ENCODE measurements around the gene PID1. TPM values are rescaled to one million over a fixed set of nuclear protein-coding genes. Genes with fewer than 3 reads are reported as not detected.

PID1 gene
- polyA plus RNA-seq, 3 donors = 61.8 to 117 (median 62.3) TPM

GRCh38 chr2:229261076-229261475 is 10.0 kb downstream of the PID1 start:
- peak overlapping the region in 2 of 7 donors; percentile 28 to 31 for H3K27ac Mint-ChIP-seq
- TF ChIP-seq CTCF (IDR thresholded peaks at IDR 0.05) = no peak
- Histone ChIP-seq H3K27ac (ENCODE audit: low read depth in 1 of 2, low read length in 2 of 2) (no peak overlapping the region), H4K20me1 (ENCODE audit: insufficient read depth, low read length) (peaks cover 98% of the 10 kb centered on the region), H3K79me2 (ENCODE audit: insufficient read depth, low read length) (peaks cover 6% of the 10 kb centered on the region), H3K36me3 (replicated peaks in 1 of 2; ENCODE audit: control insufficient read depth in 1 of 2, insufficient read depth in 2 of 2, low read length in 2 of 2) (peaks cover 5 to 54% of the 10 kb centered on the region in 2 donors), H3K4me3 (replicated peaks in 1 of 3; ENCODE audit: low read depth in 2 of 3, low read length in 3 of 3) (no peak overlapping the region), H3K27me3 (ENCODE audit: control insufficient read depth in 2 of 2, insufficient read depth in 2 of 2, low read length in 2 of 2) (no peaks in the 10 kb centered on the region), H3K4me2 (replicated peaks; ENCODE audit: extremely low read depth, low read length, poor library complexity, severe bottlenecking) (no peak overlapping the region), H3K9ac (ENCODE audit: insufficient read depth, low read length, poor library complexity, severe bottlenecking) (no peak overlapping the region), H2AFZ (ENCODE audit: insufficient read depth, low read depth, low read length, poor library complexity, severe bottlenecking) (no peak overlapping the region), H3K9me3 (replicated peaks in 1 of 2; ENCODE audit: control insufficient read depth in 1 of 2, insufficient read depth in 1 of 2, low read length in 2 of 2) (peaks cover 6 to 7% of the 10 kb centered on the region in 2 donors), H3K4me1 (ENCODE audit: control insufficient read depth in 1 of 2, insufficient read depth in 2 of 2, low read length in 2 of 2) (no peaks in the 10 kb centered on the region)
- peaks cover 4 to 39% (median 17%) of the 10 kb centered on the region in 7 donors for H3K9me3 Mint-ChIP-seq
- DNase-seq = no peak
- 94% methylated on average over 2 of the region's 3 CpGs for WGBS (ENCODE audit: insufficient coverage)
- H3K4me1 Mint-ChIP-seq = peaks cover 15% of the 10 kb centered on the region
- peaks cover 3 to 9% (median 5%) of the 10 kb centered on the region in 3 donors for H3K27me3 Mint-ChIP-seq (ENCODE audit: low read depth in 3 of 3)
- intact Hi-C loops (cut with micrococcal nuclease) = no loop called here
- H3K4me3 Mint-ChIP-seq = no peak overlapping the region
- H3K36me3 Mint-ChIP-seq = peaks cover 63 to 76% of the 10 kb centered on the region in 2 donors

GRCh38 chr2:229257985-229258384 is 13.1 kb downstream of the PID1 start:
- peak overlapping the region in 1 of 2 donors; percentile 22 for H3K4me3 Mint-ChIP-seq
- H3K27me3 Mint-ChIP-seq (ENCODE audit: low read depth in 3 of 3) = peaks cover 3 to 8% (median 3%) of the 10 kb centered on the region in 3 donors
- Histone ChIP-seq H3K27me3 (ENCODE audit: control insufficient read depth in 2 of 2, insufficient read depth in 2 of 2, low read length in 2 of 2) (no peaks in the 10 kb centered on the region), H3K79me2 (ENCODE audit: insufficient read depth, low read length) (no peaks in the 10 kb centered on the region), H3K4me2 (replicated peaks; ENCODE audit: extremely low read depth, low read length, poor library complexity, severe bottlenecking) (no peak overlapping the region), H3K9me3 (replicated peaks in 1 of 2; ENCODE audit: control insufficient read depth in 1 of 2, insufficient read depth in 1 of 2, low read length in 2 of 2) (peaks cover 6 to 7% of the 10 kb centered on the region in 2 donors), H3K36me3 (replicated peaks in 1 of 2; ENCODE audit: control insufficient read depth in 1 of 2, insufficient read depth in 2 of 2, low read length in 2 of 2) (peaks cover 5 to 62% of the 10 kb centered on the region in 2 donors), H3K9ac (ENCODE audit: insufficient read depth, low read length, poor library complexity, severe bottlenecking) (no peak overlapping the region), H3K4me3 (replicated peaks in 1 of 3; ENCODE audit: low read depth in 2 of 3, low read length in 3 of 3) (no peak overlapping the region), H4K20me1 (ENCODE audit: insufficient read depth, low read length) (peaks cover 98% of the 10 kb centered on the region), H3K4me1 (ENCODE audit: control insufficient read depth in 1 of 2, insufficient read depth in 2 of 2, low read length in 2 of 2) (peaks cover 0 to under 1% of the 10 kb centered on the region in 2 donors), H2AFZ (ENCODE audit: insufficient read depth, low read depth, low read length, poor library complexity, severe bottlenecking) (no peak overlapping the region), H3K27ac (ENCODE audit: low read depth in 1 of 2, low read length in 2 of 2) (no peak overlapping the region)
- DNase-seq = no peak
- intact Hi-C loops (cut with micrococcal nuclease) = no loop called here
- H3K4me1 Mint-ChIP-seq = peaks cover 6% of the 10 kb centered on the region
- H3K36me3 Mint-ChIP-seq = peaks cover 66 to 79% of the 10 kb centered on the region in 2 donors
- peak overlapping the region in 1 of 7 donors; percentile 71 for H3K27ac Mint-ChIP-seq
- peaks cover 4 to 38% (median 19%) of the 10 kb centered on the region in 7 donors for H3K9me3 Mint-ChIP-seq
- no peak for TF ChIP-seq CTCF (IDR thresholded peaks at IDR 0.05)
- WGBS (ENCODE audit: insufficient coverage) = 61% methylated on average over 2 of the region's 2 CpGs
